Measurements from ENCODE around the gene MGLL.

MGLL gene

DNA sequence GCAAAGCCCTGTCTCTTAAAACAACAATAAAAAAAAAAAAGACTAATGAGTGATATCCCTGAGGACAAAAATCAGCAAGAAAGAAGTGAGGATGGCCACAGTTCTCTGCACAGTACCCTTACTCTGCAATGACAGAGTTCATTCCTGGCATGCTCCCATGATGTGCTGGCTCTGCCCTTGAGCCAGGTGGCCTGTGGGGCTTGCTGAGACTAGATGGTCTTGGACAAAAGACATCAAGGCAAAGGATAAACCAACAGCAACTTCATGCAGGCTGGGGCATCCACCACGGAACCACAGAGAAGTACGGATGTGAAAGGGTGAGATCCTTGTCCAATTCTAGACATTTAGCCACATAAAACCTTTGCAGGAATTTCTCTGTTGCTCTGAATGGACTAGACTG is 12.7 kb downstream of the MGLL start:
- FAIRE-seq, result no peak

DNA sequence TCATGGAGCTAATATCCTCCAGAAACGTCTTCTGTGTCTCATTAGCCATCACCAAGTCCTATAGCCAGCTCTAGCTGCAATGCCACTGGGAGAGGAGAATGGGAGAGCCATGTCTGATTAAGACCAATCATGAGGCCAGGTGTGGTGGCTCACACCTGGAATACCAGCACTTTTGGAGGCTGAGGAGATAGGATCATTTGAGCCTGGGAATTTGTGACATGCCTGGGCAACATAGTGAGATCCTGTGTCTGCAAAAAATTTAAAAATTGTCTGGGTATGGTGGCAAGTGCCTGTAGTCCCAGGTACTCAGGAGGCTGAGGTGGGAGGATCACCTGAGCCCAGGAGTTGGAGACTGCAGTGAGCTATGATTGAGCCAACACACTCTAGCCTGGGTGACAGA is 13.1 kb downstream of the MGLL start:
- no peak for FAIRE-seq

DNA sequence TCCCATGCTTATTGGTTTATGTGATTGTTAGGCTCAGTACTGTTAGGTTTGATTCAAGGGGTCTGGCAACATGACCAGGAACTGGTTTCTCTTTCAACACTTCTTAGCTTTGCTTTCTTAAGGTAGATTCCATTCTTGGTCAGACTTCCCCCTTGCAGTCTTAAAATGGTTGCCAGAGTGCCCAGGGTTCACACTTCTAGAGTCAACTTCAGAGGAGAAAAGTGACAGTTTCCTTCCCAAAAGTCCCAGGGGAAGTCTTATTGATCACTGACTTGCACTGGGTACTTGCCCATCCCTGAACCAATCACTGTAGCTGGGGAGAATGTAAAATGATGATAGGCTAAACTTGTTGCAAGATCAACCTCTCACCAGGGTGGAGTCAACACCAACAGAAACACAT is 14.1 kb downstream of the MGLL start:
- no peak for FAIRE-seq

DNA sequence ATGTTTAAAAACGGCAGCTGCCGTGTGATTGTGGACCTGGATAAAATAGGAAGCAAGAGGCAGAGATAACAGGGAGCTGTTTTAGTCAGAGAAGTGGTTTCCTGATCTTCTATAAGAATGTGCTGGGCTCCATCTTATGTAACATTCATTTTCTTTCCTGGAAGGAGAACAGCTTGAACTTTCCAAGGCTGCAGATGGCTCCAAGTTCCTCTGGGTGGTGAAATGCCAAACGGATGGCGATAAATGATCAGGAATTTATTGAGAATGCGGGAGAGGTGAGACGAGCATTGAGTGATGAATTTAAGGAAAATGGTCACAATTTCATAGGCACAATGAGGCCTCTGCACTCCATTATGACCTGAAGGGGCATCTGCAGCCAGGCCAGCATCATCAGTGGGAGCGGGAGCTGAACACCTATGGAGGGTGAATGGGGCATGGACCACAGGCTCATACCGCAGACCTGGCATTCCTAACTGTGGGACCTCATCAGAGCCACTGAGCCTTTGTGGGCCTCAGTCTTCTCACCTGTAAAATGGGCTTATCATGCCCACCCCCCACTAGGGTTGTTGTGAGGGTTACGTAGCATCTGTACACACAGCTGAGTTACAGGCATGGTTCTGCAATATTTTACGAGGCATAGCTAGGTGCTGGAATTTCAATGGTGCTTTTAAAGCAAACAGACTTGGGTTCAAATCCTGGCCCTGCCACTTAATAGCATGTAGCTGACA is 17.1 kb downstream of the MGLL start:
- FAIRE-seq, result no peak

DNA sequence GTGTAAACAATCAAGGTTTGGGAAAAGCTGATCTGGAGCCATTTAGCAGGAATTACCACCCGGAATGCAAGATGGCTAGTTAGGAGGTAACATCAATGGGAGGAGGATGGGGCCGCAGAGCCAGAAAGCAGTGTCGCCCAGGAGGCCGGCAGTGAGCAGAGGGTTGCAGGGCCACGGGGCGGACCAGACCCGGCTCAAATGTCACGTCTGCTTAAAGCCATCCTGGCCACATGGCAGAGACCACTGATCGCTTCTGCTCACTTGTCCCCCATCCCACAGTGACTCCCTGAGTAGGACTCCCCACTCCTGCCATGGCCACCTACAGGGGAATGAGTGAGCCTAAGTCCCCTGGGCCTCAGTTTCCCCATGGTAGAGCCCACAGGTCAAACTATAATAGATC is 18.2 kb downstream of the MGLL start:
- no peak for FAIRE-seq

DNA sequence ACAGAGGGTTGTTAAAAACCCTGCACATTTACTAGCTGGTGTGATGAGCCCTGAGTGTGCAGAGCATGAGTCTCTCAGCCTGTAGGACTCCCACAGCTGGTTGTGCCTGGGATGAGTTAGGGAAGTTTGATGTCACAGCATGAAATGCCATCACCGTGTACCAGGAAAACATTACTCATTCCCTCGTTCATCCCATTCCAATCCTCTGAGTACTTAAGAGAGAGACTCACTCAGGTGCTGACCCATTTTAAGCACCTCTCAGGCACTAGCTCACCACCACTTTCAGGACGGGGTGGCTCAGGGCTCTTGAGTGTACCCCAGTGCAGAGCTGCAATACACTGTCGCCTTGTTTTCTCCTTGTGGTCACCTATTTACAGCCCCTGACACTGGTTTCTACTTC is 18.7 kb downstream of the MGLL start:
- FAIRE-seq, result no peak

DNA sequence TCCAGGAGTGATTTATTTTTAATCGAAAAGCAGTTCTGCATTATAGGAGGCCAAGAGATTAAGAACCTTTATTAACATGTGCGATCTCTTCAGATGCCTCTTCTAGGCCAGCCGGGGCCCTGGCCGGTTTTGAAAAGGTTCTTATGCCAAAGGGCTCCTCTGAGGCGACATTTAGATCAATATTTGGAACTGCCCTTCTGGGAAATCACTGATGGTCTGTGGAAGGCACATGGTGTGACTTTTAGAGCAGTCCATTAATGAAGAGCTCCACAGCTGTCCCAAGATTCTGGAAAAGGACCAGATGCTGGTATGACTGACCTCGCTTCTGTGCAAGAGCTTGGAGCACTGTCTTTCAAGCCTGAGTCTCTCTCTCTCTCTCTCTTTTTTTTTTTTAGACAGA is 19.7 kb downstream of the MGLL start:
- FAIRE-seq, result no peak

DNA sequence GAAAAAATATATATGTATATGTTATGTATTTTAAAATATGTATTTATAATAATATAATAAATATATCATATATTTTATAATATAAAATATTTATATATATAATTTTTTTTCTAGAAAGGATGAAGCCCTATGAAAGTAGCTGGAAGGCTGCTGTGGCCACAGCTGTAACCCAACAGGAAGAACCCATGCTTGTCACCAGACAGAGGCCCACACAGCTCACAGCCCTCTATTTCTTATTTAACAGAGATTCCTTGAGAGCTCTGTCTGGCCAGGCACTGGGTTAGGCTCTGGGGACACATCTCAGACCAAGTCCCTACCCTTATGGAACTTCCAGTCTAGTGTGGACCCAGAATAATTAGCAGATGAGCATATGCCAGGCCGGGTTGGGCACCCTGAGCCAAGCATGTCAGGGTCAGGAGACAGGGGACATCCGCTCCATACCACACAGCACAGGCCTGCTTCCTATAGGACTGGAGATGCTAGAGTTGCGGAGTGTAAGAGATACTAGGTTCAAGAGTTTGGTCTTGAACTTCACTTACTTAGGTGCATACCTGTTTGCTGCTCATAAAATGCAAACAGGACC is 20.5 kb downstream of the MGLL start:
- no peak for FAIRE-seq

DNA sequence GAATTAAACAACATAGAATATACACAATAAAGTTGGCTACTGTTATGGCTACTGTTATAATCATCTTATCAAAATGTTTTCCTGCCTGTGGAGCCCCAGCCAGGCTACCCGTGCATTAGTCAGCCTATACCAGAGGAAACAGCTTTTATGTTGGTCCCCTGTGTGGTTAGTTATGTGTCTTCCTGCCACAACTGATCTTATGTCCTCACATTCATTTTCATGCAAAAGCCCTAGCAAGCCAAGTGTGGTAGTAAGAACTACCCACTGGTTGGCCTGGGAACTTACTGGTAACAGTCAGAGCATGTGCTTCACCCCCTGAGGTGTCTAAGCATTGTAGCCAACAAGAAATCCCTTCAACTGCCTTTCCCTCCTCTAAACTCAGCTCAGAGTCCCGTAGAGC is 21.8 kb downstream of the MGLL start:
- no peak for FAIRE-seq

DNA sequence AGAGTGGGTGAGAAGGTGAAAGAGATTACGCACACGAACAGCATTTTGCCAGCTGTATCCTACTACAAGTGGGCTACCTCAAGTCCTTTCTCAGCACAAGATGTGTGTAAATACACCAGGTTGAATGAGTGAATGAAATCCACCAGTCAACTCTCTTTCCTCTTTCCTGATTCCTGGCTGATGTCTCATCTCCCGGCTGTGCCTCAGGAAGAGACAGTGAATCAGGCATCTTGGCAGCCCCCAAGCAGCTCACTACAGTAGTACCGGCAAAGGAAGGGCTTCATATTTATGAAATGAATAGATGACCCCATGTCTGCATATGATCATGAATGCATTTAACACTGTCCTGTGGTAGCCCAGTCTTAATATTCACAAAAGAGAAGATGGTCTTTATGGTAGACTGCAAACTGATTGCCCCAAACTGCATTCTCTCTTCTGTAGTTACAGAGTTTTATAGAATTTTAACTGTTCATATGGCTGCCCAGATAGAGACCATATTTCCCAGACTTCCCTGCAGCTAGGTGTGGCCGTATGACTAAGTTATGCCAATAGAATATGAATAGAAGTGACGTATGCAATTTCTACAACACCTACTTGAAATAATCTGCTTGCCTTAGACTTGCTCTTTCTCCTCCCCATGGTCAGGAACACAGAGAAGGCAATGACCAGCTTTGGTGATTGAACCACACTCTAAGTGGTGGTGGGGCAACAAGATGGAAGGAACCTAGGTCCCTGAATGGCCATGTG is 22.7 kb downstream of the MGLL start:
- no peak for FAIRE-seq

DNA sequence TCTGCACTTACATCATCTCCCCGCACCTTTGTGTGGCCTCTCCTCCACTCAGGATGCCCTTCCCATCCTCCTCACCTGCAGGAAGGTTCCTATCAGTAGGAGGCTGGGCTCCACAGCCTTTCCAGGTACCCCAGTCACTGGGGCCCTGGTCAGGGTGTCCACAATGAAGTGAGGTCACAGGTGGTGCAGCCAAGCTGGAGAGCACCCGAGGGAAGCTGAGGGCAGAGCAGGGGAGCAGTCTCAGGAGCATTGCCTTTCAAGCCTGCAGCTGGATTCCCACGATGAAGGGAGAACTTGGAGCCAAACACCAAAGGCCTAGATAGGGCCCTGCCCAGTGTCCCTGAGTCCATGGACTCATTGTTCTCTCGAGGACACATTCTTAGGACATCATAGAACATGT is 23.6 kb downstream of the MGLL start:
- no peak for FAIRE-seq

DNA sequence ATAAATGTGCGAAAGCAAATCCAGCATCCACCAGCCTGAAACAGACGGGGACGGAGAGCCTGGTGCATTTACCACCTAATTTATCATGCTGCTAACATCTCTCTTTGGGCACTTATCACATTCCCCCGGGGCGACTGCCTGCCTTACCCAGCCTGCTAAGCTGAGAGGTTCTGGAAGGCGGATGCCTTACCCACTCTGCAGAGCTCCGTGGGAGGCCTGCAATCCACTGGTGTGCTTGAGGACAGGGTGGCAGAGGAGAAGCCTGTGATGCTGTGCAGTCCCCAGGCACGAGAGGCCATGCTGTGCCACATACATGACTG is 25.5 kb downstream of the MGLL start:
- no peak for FAIRE-seq

DNA sequence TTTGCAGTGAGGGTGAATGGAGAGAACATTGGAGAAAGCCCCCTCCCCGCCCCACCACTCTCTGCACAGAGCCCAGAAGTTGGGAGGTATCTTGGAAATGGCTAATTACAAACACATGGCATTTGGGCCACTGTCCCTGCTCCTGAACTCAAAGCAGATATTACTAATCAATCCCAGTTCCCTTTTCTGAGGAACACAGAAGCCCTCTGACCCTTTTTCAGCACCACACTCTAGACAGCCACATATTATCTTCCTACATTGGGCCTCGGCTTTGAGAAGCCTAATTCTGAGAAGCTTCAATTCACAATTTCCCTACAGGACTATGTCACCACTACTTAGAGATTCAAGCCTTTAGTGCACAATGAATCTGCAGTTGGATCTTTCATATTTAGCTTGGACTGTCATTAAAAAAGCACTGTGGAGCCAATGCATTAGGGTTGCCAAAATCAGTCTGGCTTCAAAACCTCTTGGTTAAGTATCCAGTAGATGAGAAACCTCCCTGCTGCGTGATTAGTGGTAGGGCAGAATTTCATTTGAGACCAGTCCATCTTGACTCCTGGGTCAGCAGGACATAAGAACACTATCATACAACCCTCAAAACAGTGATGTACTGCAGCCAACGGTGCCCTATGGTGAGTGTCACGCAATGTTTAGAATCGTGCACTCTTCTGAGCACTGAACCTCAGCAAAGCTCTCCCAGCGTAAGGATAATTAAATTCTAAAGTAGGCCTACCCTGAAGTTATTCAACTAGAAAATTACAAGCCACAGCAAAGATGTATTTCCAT is 26.1 kb downstream of the MGLL start:
- no peak for FAIRE-seq

DNA sequence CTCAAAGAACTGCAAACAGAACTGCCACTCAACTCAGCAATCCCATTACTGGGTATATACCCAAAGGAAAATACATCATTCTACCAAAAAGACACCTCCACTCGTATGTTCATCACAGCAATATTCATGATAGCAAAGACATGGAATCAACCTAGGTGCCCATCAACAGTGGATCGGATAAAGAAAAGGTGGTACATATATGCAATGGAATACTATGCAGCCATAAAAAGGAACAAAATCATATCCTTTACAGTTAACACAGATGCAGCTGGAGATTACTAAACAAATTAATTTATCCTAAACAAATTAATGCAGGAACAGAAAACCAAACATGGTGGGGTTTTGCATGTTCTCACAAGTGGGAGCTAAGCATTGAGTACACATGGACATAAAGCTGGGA is 27.3 kb downstream of the MGLL start:
- FAIRE-seq, result no peak

DNA sequence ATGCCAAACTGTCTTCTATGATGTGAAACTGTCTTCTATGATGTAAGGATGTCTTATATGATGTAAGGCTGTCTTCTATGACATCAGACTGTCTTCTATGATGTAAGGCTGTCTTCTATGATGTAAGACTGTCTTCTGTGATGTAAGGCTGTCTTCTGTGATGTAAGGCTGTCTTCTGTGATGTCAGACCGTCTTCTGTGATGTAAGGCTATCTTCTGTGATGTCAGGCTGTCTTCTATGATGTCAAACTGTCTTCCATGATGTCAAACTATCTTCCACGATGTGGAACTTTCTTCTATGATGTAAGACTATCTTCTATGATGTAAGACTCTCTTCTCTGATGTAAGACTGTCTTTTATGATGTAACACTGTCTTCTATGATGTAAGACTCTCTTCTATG is 27.9 kb downstream of the MGLL start:
- FAIRE-seq, result no peak

DNA sequence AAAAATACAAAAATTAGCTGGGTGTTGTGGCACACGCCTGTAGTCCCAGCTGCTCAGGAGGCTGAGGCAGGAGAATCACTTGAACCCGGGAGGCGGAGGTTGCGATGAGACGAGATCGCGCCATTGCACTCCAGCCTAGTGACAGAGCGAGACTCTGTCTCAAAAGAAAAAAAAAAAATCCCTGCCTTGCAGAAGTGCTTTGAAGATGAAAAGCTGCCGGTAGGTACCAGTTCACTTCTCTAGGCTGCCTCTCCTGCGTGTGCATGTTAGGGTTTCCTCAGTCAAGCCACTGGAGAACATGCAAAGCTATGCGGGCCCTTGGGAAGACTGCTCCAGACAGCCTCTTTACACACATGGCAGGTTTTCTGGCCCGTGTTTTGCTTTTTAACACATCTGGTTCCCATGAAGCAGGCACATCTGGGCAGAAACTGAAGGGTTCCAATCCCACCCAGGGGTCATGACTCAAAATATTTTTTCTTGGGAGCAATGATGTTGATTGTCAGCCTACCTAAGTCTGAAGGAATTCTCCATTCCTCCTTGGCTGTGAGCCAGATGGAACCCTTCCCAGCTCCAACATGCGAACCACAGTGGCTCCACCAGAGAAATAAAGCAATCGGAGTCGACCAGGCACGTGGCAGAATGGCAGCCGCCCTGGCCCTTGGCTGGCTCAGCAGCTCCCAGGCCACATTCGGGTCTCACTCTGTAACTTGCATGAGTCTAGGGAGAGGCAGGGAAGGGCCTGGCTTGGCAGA is 29.6 kb downstream of the MGLL start:
- FAIRE-seq, result no peak

DNA sequence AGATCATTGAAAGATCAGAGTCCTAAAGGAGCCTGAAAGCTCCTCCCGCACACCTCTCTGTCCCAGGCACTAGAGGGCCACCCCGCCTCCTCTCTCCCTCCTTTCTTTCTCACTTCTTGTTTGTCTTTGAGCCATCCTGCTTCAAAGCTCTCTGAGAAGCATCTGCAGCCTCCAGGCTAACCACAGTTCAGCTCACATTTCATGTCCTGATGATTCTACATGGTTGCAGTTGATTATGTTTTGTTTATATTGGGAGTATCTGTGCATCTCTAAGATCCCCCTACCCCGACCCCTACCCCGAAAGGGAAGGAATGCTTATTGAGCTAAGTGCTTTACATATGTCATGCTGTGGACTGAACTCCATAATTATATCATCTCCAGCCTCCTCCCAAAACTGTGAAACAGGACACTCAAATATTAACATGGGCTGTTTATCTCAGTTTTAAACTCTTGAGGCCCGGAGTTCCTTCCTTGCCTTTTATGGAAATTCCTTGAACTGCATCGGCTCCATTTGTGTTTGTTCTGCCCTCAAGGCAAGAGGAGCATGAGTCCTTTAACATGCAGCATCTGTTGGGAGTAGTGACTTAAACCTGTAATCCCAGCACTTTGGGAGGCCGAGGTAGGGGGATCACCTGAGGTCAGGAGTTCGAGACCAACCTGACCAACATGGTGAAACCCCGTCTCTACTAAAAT is 30.9 kb downstream of the MGLL start:
- FAIRE-seq, result no peak

DNA sequence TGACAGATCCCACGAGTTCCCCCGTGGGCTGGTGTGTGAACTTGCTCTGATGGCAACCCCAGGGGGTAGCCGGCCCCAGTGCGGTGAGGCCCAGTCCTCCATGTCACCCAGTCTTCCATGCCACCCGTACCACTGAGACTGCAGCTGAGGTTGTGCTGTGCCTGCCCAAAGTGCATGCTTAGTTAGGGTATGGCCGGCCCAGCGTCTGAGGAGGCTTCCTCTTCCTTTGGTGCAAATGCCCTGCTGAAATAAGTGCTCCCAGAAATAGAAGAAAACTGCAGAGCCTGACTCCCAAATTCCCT is 31.5 kb downstream of the MGLL start:
- FAIRE-seq, result no peak

DNA sequence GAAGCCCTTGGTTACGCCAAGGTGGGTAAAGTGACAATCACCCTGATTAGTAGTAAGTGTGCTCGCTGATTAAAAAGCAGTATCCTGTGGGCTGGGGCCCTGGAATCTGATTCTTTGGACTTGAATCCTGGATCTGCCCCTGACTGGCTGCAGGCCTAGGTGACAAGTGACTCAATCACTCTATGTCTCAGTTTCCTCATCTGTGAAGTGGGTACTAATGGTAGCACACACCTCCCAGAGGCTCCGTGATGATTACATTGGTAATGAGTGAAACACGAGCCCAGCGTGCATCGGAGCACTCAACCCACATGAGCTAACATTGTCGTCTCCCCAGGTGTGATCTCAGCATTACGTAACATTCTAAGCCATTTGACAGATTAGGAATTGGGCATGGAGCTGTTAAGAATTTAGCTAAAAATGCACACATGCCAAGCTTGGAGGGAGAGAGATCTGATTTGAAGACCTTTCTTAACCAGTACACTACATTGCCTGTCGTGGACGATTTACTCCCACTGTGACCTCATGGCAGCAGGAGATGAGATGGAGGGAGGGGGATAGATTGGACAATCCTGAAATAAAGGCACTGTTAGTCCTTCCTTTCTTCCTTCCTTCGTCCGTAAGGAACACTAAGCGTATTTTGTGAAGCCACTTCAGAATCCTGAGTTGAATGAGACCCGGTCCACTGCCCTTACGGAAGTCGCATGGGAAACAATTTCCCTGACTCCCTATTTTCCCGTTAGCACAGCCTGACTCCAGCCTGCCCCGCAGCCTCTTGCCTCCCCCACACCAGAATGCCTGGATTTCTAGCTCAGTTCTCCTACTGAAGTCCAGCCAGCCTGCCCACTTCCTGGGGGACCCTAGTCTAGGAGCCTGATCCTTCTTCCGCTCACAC is 32.1 kb downstream of the MGLL start:
- FAIRE-seq, result no peak

DNA sequence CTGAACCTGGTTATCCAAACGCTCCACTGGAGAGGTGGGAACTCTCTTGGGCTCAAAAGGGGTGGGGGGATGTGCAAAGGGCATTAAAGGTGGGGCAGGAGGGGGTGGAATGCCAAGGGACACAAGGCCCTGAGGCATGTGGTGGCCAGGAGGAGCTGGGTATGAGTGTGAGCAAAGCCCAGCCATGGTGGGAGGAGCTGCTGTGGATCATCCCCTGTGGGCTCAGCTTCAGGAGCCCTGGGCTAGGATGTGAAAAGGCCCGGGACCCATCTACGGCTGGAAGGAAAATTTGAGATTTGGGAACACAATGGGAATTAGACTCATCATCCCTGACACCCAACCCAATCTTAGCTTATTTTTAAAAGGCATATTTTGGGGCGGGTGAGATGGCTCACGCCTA is 33.3 kb downstream of the MGLL start:
- no peak for FAIRE-seq

DNA sequence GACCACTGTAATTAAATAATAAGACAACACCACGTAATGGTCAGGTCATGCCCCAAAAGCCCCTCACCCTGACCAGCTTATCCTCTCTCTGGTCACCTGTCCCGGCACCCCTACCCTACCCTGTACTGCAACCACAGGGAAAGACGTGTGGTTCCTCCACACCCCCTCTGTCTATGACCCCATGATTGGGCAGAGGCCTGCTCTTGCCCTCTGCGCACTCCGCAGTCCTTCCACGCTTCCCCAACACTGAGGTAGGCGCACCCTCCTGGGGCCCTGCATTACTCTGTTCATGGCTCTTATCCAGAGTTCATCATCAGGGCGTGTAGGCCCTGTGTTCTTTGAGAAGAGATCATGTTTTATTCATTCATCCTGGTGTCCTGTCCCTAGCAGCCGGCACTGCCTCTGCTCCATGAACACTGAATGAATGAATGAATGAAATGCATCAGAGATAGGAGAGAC is 33.8 kb downstream of the MGLL start:
- FAIRE-seq, result no peak

Measured in colon (tissue), 2 donors.